Measurements from ENCODE around the gene QPRT.
A peak's percentile ranks its signal among the peaks of the same experiment; 100 is the strongest.
"Not testable (repeated sequence)": the region's sequence is repeated elsewhere in the genome, so short reads cannot be mapped to it uniquely, and the experiment has no call there.

Gene QPRT

GRCh38 chr16:29686740-29687332 lies 7.9 kb downstream of the QPRT start:
- no peak overlapping the region for H3K4me3 Mint-ChIP-seq
- TF ChIP-seq CTCF (IDR thresholded peaks at IDR 0.05; ENCODE audit: unreplicated experiment in 3 of 3) = no peak
- H3K27me3 Mint-ChIP-seq (ENCODE audit: low read depth) = no peaks in the 10 kb centered on the region
- H3K36me3 Mint-ChIP-seq (ENCODE audit: low read depth) = peaks cover 65% of the 10 kb centered on the region
- H3K27ac Mint-ChIP-seq = peak overlapping the region in 2 of 3 experiments; percentile 54 to 81
- peaks cover 12% of the 10 kb centered on the region for H3K4me1 Mint-ChIP-seq
- peaks cover 9% of the 10 kb centered on the region for H3K9me3 Mint-ChIP-seq

- peaks cover 60% of the 10 kb centered on the region for H3K36me3 Mint-ChIP-seq (ENCODE audit: low read depth)
- no peaks in the 10 kb centered on the region for H3K27me3 Mint-ChIP-seq (ENCODE audit: low read depth)
- H3K4me1 Mint-ChIP-seq = peaks cover 12% of the 10 kb centered on the region
- peaks cover 9% of the 10 kb centered on the region for H3K9me3 Mint-ChIP-seq
- TF ChIP-seq CTCF (IDR thresholded peaks at IDR 0.05; ENCODE audit: unreplicated experiment in 3 of 3) = no peak
- peak overlapping the region; percentile 43 to 81 (median 50) for H3K27ac Mint-ChIP-seq
- H3K4me3 Mint-ChIP-seq = no peak overlapping the region
These were observed 8.8 kb downstream of the QPRT start for GRCh38 chr16:29687755-29688154.

- no peak for TF ChIP-seq CTCF (IDR thresholded peaks at IDR 0.05; ENCODE audit: unreplicated experiment in 3 of 3)
- H3K9me3 Mint-ChIP-seq = peaks cover 9% of the 10 kb centered on the region
- H3K4me1 Mint-ChIP-seq = peaks cover 12% of the 10 kb centered on the region
- H3K27me3 Mint-ChIP-seq (ENCODE audit: low read depth) = no peaks in the 10 kb centered on the region
- no peak overlapping the region for H3K4me3 Mint-ChIP-seq
- peak overlapping the region; percentile 43 to 81 (median 50) for H3K27ac Mint-ChIP-seq
- H3K36me3 Mint-ChIP-seq (ENCODE audit: low read depth) = peaks cover 63% of the 10 kb centered on the region
These were observed 9.2 kb downstream of the QPRT start for GRCh38 chr16:29688172-29688571.

- H3K4me3 Mint-ChIP-seq; H3K27me3 Mint-ChIP-seq (ENCODE audit: low read depth); H3K27ac Mint-ChIP-seq; H3K9me3 Mint-ChIP-seq: not testable (repeated sequence)
- Mint-ChIP-seq H3K4me1 (peaks cover 12% of the 10 kb centered on the region), H3K36me3 (ENCODE audit: low read depth) (peaks cover 54% of the 10 kb centered on the region)
These were observed 10.7 kb downstream of the QPRT start for GRCh38 chr16:29689490-29690351.

GRCh38 chr16:29692606-29693005 lies 13.6 kb downstream of the QPRT start:
- H3K4me1 Mint-ChIP-seq; H3K9me3 Mint-ChIP-seq; H3K27me3 Mint-ChIP-seq (ENCODE audit: low read depth); H3K4me3 Mint-ChIP-seq; H3K27ac Mint-ChIP-seq: not testable (repeated sequence)
- peaks cover 53% of the 10 kb centered on the region for H3K36me3 Mint-ChIP-seq (ENCODE audit: low read depth)

- Mint-ChIP-seq H3K4me3 (no peak overlapping the region), H3K9me3 (peaks cover 22% of the 10 kb centered on the region), H3K36me3 (ENCODE audit: low read depth) (peaks cover 62% of the 10 kb centered on the region), H3K27me3 (ENCODE audit: low read depth) (peaks cover 4% of the 10 kb centered on the region), H3K27ac (peak overlapping the region in 1 of 3 experiments; percentile 64), H3K4me1 (peaks cover 3% of the 10 kb centered on the region)
- TF ChIP-seq CTCF (IDR thresholded peaks at IDR 0.05; ENCODE audit: unreplicated experiment in 3 of 3) = no peak
These were observed 15.6 kb downstream of the QPRT start for GRCh38 chr16:29694384-29695195.

- H3K4me1 Mint-ChIP-seq; H3K4me3 Mint-ChIP-seq; H3K27me3 Mint-ChIP-seq (ENCODE audit: low read depth): not testable (repeated sequence)
- peaks cover 17% of the 10 kb centered on the region for H3K9me3 Mint-ChIP-seq
- H3K36me3 Mint-ChIP-seq (ENCODE audit: low read depth) = peaks cover 57% of the 10 kb centered on the region
- peak overlapping the region in 1 of 3 experiments; percentile 53 for H3K27ac Mint-ChIP-seq
These were observed 16.7 kb downstream of the QPRT start for GRCh38 chr16:29695675-29696074.

All from nephron (organoid).